ENCODE data around the gene TBC1D9B.
"Not testable (repeated sequence)": the region's sequence is repeated elsewhere in the genome, so short reads cannot be mapped to it uniquely, and the experiment has no call there.

TBC1D9B gene

GRCh38 chr5:179883163-179883562 is 24.5 kb downstream of the TBC1D9B start:
- FAIRE-seq = no peak

- no peak for FAIRE-seq
Measured at GRCh38 chr5:179882338-179882737, 25.4 kb downstream of the TBC1D9B start.

GRCh38 chr5:179880848-179881590 is 26.7 kb downstream of the TBC1D9B start:
- no peak for FAIRE-seq

GRCh38 chr5:179880066-179880650 is 27.5 kb downstream of the TBC1D9B start:
- FAIRE-seq = no peak

- FAIRE-seq = no peak
Measured at GRCh38 chr5:179879690-179880010, 28.0 kb downstream of the TBC1D9B start.

GRCh38 chr5:179879003-179879689 is 28.6 kb downstream of the TBC1D9B start:
- no peak for FAIRE-seq

- no peak for FAIRE-seq
Measured at GRCh38 chr5:179878222-179879002, 29.3 kb downstream of the TBC1D9B start.

- no peak for FAIRE-seq
Measured at GRCh38 chr5:179876610-179876952, 31.1 kb downstream of the TBC1D9B start.

- no peak for FAIRE-seq
Measured at GRCh38 chr5:179875741-179876609, 31.7 kb downstream of the TBC1D9B start.

GRCh38 chr5:179874536-179875292 is 33.0 kb downstream of the TBC1D9B start:
- FAIRE-seq = no peak

GRCh38 chr5:179874136-179874535 is 33.6 kb downstream of the TBC1D9B start:
- FAIRE-seq = no peak

- FAIRE-seq = no peak
Measured at GRCh38 chr5:179873588-179874110, 34.0 kb downstream of the TBC1D9B start.

- no peak for FAIRE-seq
Measured at GRCh38 chr5:179872828-179873575, 34.7 kb downstream of the TBC1D9B start.

- no peak for FAIRE-seq
Measured at GRCh38 chr5:179872055-179872827, 35.5 kb downstream of the TBC1D9B start.

- not testable (repeated sequence) for FAIRE-seq
Measured at GRCh38 chr5:179871533-179871932, 36.2 kb downstream of the TBC1D9B start.

- no peak for FAIRE-seq
Measured at GRCh38 chr5:179870952-179871351, 36.7 kb downstream of the TBC1D9B start.

- FAIRE-seq = no peak
Measured at GRCh38 chr5:179870403-179870903, 37.2 kb downstream of the TBC1D9B start.

GRCh38 chr5:179869641-179870402 is 37.9 kb downstream of the TBC1D9B start:
- FAIRE-seq = no peak

- FAIRE-seq = no peak
Measured at GRCh38 chr5:179869101-179869500, 38.6 kb downstream of the TBC1D9B start.

All from TTC549 (cell line).